ENCODE results near the gene NPC1. TPM values are rescaled to one million over a fixed set of nuclear protein-coding genes. Genes with fewer than 3 reads are reported as not detected.

NPC1 gene
- total and polyA plus RNA-seq, 2 donors (not counting 3 experiments of a cell fraction or from before 2014, with no cell fraction given) = 40.6 to 45.2 TPM

DNA sequence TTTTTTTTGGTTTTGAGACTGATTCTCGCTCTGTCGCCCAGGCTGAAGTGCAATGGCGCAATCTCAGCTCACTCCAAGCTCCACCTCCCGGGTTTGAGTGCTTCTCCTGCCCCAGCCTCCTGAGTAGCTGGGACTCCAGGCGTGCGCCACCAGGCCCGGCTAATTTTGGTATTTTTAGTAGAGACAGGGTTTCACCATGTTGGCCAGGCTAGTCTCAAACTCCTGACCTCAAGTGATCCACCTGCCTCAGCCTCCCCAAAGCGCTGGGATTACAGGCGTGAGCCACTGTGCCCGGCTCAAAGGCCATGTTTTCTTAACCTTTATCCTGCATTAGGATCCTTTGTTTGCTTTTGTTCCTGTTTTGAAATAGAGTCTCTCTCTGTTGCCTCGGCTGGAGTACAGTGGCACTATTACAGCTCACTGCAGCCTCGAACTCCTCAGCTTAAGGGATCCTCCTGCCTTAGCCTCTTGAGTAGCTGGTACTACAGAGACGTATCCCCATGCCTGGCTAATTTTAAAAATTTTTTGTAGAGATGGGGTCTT, 41.0 kb downstream of the NPC1 start:
- Histone ChIP-seq H3K9me3 (replicated peaks; ENCODE audit: control insufficient read depth, insufficient read depth, low read length) (no peaks in the 10 kb centered on the region), H3K4me3 (replicated peaks in 1 of 3; ENCODE audit: insufficient read depth in 1 of 3, low read depth in 1 of 3, low read length in 3 of 3) (no peak overlapping the region), H3K9me1 (replicated peaks; ENCODE audit: control insufficient read depth, extremely low read depth, insufficient read depth, low read length) (no peaks in the 10 kb centered on the region), H3K36me3 (ENCODE audit: control insufficient read depth in 2 of 2, extremely low read depth in 1 of 2, insufficient read depth in 2 of 2, low read length in 2 of 2) (peaks cover 15 to 21% of the 10 kb centered on the region in 2 experiments), H3K27ac (ENCODE audit: insufficient read depth, low read depth, low read length) (no peak overlapping the region), H3K9ac (replicated peaks; ENCODE audit: extremely low read depth, insufficient read depth, low read length) (no peak overlapping the region), H3K79me2 (ENCODE audit: control insufficient read depth, insufficient read depth, low read length) (no peaks in the 10 kb centered on the region), H3K4me1 (ENCODE audit: control insufficient read depth, extremely low read depth, insufficient read depth, low read length) (no peaks in the 10 kb centered on the region), H3K27me3 (ENCODE audit: control insufficient read depth in 2 of 2, insufficient read depth in 2 of 2, low read length in 2 of 2) (no peaks in the 10 kb centered on the region), H2AFZ (ENCODE audit: low read depth, low read length) (no peak overlapping the region), H3K4me2 (ENCODE audit: insufficient read depth, low read length) (no peak overlapping the region), H4K20me1 (replicated peaks; ENCODE audit: control insufficient read depth, extremely low read depth, insufficient read depth, low read length) (no peaks in the 10 kb centered on the region)
- TF ChIP-seq POLR2AphosphoS5 (IDR thresholded peaks at IDR 0.05; ENCODE audit: insufficient read depth, low read depth, low read length) (no peak), EZH2 (IDR thresholded peaks at IDR 0.05; ENCODE audit: borderline replicate concordance, low read depth, low read length, severe bottlenecking) (no peak), CTCF (IDR thresholded peaks at IDR 0.05; ENCODE audit: extremely low read depth in 1 of 2, insufficient read depth in 1 of 2, low read depth in 1 of 2, low read length in 2 of 2) (no peak), MYC (IDR thresholded peaks at IDR 0.05; ENCODE audit: low read depth, low read length) (no peak), JUN (IDR thresholded peaks at IDR 0.05; ENCODE audit: borderline replicate concordance, insufficient read depth, insufficient read length, low read depth) (no peak), POLR2A (IDR thresholded peaks at IDR 0.05; ENCODE audit: low read depth, low read length) (no peak), GATA2 (IDR thresholded peaks at IDR 0.05; ENCODE audit: insufficient read depth, insufficient read length, low read depth, low read length) (no peak), MAX (IDR thresholded peaks at IDR 0.05; ENCODE audit: insufficient read depth, insufficient read length) (no peak), FOS (IDR thresholded peaks at IDR 0.05; ENCODE audit: borderline replicate concordance, insufficient read depth, low read length) (no peak)
- FAIRE-seq (no peak), DNase-seq (ENCODE audit: low read depth, low spot score) (no peak)
- intact Hi-C loops (cut with micrococcal nuclease) (no loop called here), dilution Hi-C loops (cut with MboI; ENCODE audit: extremely low pct_ligation_motif_present, low sequenced_read_pairs) (no loop called here)
- BruUV-seq (replicated peaks) = no TSS peak
- ChIA-PET POLR2A (no interaction called here), CTCF (interaction anchor here (1.4 kb wide), 1 partner anchor 47 kb away, joined by 6 read pairs; no protein-coding TSS in a partner anchor)

Data from endothelial cell of umbilical vein (primary cell).